HG03025 (cell line): ENCODE data around the gene LILRB3.
"Not testable (repeated sequence)": the region's sequence is repeated elsewhere in the genome, so short reads cannot be mapped to it uniquely, and the experiment has no call there.

Experiments
- ATAC-seq: cut with Tn5 transposase; IDR thresholded peaks from one replicate; pipeline ENCODE4 v1.9.1; 2021; ENCODE audit warnings: mild to moderate bottlenecking, moderate library complexity; ENCODE audit not compliant: unreplicated experiment, low FRiP score

The LILRB3 gene

GRCh38 chr19:54222474-54223276, at the start of gene LILRB3:
TSS of gene LILRB3 (minus strand) at chr19:54223007. CDS start at chr19:54222976, 31 bp downstream.
- not testable (repeated sequence) for ATAC-seq

GRCh38 chr19:54272181-54272580, 49.4 kb upstream of the LILRB3 start:
- ATAC-seq: not testable (repeated sequence)

GRCh38 chr19:54271587-54271986, 48.8 kb upstream of the LILRB3 start:
- not testable (repeated sequence) for ATAC-seq

GRCh38 chr19:54271106-54271505, 48.3 kb upstream of the LILRB3 start:
- ATAC-seq: no peak

- no peak for ATAC-seq
These were observed 46.1 kb upstream of the LILRB3 start for GRCh38 chr19:54268936-54269335.

GRCh38 chr19:54266133-54266532, 43.3 kb upstream of the LILRB3 start:
- no peak for ATAC-seq

GRCh38 chr19:54262470-54262869, 39.7 kb upstream of the LILRB3 start:
- no peak for ATAC-seq

- no peak for ATAC-seq
These were observed 39.3 kb upstream of the LILRB3 start for GRCh38 chr19:54262066-54262465.

GRCh38 chr19:54257116-54257480, 34.3 kb upstream of the LILRB3 start, which contains the start of gene LILRB5:
TSS of gene LILRB5 (minus strand) at chr19:54257273. CDS start at chr19:54257193, 80 bp downstream.
- ATAC-seq: no peak

- no peak for ATAC-seq
These were observed 33.7 kb upstream of the LILRB3 start for GRCh38 chr19:54256250-54257115.

- no peak for ATAC-seq
These were observed 32.4 kb upstream of the LILRB3 start for GRCh38 chr19:54255105-54255775.

- ATAC-seq: no peak
These were observed 31.5 kb upstream of the LILRB3 start for GRCh38 chr19:54254195-54254906.

GRCh38 chr19:54253331-54254194, 30.8 kb upstream of the LILRB3 start:
- no peak for ATAC-seq

- no peak for ATAC-seq
These were observed 30.0 kb upstream of the LILRB3 start for GRCh38 chr19:54252845-54253244.

- no peak for ATAC-seq
These were observed 29.4 kb upstream of the LILRB3 start for GRCh38 chr19:54252243-54252642.

- no peak for ATAC-seq
These were observed 25.3 kb upstream of the LILRB3 start for GRCh38 chr19:54248016-54248601.

- ATAC-seq: no peak
These were observed 24.5 kb upstream of the LILRB3 start for GRCh38 chr19:54247106-54247930.

- ATAC-seq: no peak
These were observed 23.1 kb upstream of the LILRB3 start for GRCh38 chr19:54245936-54246335.
